SK-N-MC (cell line): ENCODE data around the gene CCDC3.

Experiments
- EZH2 ChIP-seq: fragments of 200-600 bp; sonication (generic); IDR thresholded peaks from one replicate; pipeline ENCODE4 v1.6.1; 2017; ENCODE audit warnings: antibody characterized with exemption
- POLR2AphosphoS5 ChIP-seq: IDR thresholded peaks from 2 replicates; pipeline ENCODE4 v1.6.1; 2012; ENCODE audit warnings: mild to moderate bottlenecking, low read depth, low read length, borderline replicate concordance

- TF ChIP-seq EZH2 (no peak), POLR2AphosphoS5 (no peak)
Observed at GRCh38 chr10:12846718-12847117, 154.8 kb downstream of the CCDC3 start.
